Endothelial cell (in vitro differentiated cells): ENCODE data around the gene MPHOSPH6. TPM values are rescaled to one million over a fixed set of nuclear protein-coding genes. Genes with fewer than 3 reads are reported as not detected.

Experiments
- DNase-seq: peaks from one replicate; pipeline ENCODE4 v3.0.0; 2021; ENCODE audit warnings: low spot score
- H3K27ac Mint-ChIP-seq: one replicate; pipeline ENCODE4 v1.8.0; 2021; ENCODE audit warnings: mixed read lengths, inconsistent platforms; ENCODE audit not compliant: unreplicated experiment
- H3K27me3 Mint-ChIP-seq: one replicate; pipeline ENCODE4 v1.8.0; 2021; ENCODE audit warnings: mild to moderate bottlenecking, moderate library complexity, mixed read lengths, inconsistent platforms; ENCODE audit not compliant: unreplicated experiment
- H3K36me3 Mint-ChIP-seq: one replicate; pipeline ENCODE4 v1.8.0; 2021; ENCODE audit warnings: mild to moderate bottlenecking, low read depth, mixed read lengths, inconsistent platforms; ENCODE audit not compliant: unreplicated experiment
- H3K4me1 Mint-ChIP-seq: one replicate; pipeline ENCODE4 v1.8.0; 2021; ENCODE audit warnings: mild to moderate bottlenecking, mixed read lengths, inconsistent platforms; ENCODE audit not compliant: unreplicated experiment
- H3K4me3 Mint-ChIP-seq: one replicate; pipeline ENCODE4 v1.8.0; 2021; ENCODE audit warnings: mild to moderate bottlenecking, mixed read lengths, inconsistent platforms; ENCODE audit not compliant: unreplicated experiment
- H3K9me3 Mint-ChIP-seq: one replicate; pipeline ENCODE4 v1.8.0; 2021; ENCODE audit warnings: mixed read lengths, inconsistent platforms; ENCODE audit not compliant: unreplicated experiment
- total RNA-seq: library from RNA; stranded (reverse); fragmentation: NEBNext Ultra II Directional; extraction: Animal tissue kit (Norgen Biotek cat#: 25700); gene quantifications from one replicate; pipeline ENCODE4 v1.2.1, GENCODE V29; 2021; ENCODE audit not compliant: unreplicated experiment
- TF ChIP-seq, protein P1 (sequence below): fragments of 200-600 bp; sonication (generic); IDR thresholded peaks from one replicate; pipeline ENCODE4 v1.5.0; 2021; ENCODE audit warnings: antibody characterized with exemption; ENCODE audit not compliant: unreplicated experiment

MPHOSPH6 gene
- total RNA-seq, 1 donor from 2014 or later, result 18.5 TPM

GRCh38 chr16:82192665-82193064 lies 22.6 kb upstream of the MPHOSPH6 start:
- Mint-ChIP-seq H3K36me3 (no peaks in the 10 kb centered on the region), H3K4me3 (no peak overlapping the region)
- TF ChIP-seq, protein P1, sequence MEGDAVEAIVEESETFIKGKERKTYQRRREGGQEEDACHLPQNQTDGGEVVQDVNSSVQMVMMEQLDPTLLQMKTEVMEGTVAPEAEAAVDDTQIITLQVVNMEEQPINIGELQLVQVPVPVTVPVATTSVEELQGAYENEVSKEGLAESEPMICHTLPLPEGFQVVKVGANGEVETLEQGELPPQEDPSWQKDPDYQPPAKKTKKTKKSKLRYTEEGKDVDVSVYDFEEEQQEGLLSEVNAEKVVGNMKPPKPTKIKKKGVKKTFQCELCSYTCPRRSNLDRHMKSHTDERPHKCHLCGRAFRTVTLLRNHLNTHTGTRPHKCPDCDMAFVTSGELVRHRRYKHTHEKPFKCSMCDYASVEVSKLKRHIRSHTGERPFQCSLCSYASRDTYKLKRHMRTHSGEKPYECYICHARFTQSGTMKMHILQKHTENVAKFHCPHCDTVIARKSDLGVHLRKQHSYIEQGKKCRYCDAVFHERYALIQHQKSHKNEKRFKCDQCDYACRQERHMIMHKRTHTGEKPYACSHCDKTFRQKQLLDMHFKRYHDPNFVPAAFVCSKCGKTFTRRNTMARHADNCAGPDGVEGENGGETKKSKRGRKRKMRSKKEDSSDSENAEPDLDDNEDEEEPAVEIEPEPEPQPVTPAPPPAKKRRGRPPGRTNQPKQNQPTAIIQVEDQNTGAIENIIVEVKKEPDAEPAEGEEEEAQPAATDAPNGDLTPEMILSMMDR, result no peak

GRCh38 chr16:82190386-82190785 lies 20.4 kb upstream of the MPHOSPH6 start:
- no peak overlapping the region for H3K4me3 Mint-ChIP-seq
- H3K4me1 Mint-ChIP-seq, result peaks cover 9% of the 10 kb centered on the region
- TF ChIP-seq, protein P1, result no peak
- no peak overlapping the region for H3K27ac Mint-ChIP-seq
- H3K27me3 Mint-ChIP-seq, result peaks cover 1% of the 10 kb centered on the region
- H3K36me3 Mint-ChIP-seq, result no peaks in the 10 kb centered on the region
- DNase-seq, result no peak
- no peaks in the 10 kb centered on the region for H3K9me3 Mint-ChIP-seq

More at GRCh38 chr16:82192665-82193064, 22.6 kb upstream of the MPHOSPH6 start:
- H3K27ac Mint-ChIP-seq, result no peak overlapping the region
- no peak for DNase-seq
- H3K9me3 Mint-ChIP-seq, result no peaks in the 10 kb centered on the region
- peaks cover 3% of the 10 kb centered on the region for H3K27me3 Mint-ChIP-seq
- H3K4me1 Mint-ChIP-seq, result peaks cover 14% of the 10 kb centered on the region

GRCh38 chr16:82187829-82188228 lies 17.8 kb upstream of the MPHOSPH6 start:
- peaks cover 4% of the 10 kb centered on the region for H3K4me1 Mint-ChIP-seq
- TF ChIP-seq, protein P1, result no peak
- H3K27ac Mint-ChIP-seq, result no peak overlapping the region
- H3K36me3 Mint-ChIP-seq, result no peaks in the 10 kb centered on the region
- H3K9me3 Mint-ChIP-seq, result no peaks in the 10 kb centered on the region
- no peak for DNase-seq
- peaks cover 1% of the 10 kb centered on the region for H3K27me3 Mint-ChIP-seq
- no peak overlapping the region for H3K4me3 Mint-ChIP-seq

DNA sequence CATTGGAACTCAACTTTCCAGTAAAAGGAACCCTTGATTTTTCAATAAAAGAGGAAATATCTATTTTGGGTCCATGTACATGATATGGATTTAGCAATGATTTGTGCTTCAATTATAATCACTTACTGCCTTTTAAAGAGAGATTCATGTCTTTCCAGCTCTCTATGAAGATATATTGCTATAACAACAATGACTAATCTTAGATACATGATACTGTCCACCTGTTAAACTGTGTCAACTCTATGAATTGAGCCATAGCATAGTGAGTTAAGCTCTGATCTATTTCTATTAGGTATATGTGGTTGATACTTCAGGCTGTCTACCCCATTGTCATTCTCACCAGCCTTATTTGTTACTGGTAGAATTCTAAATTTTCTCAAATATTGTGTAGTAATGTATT lies 15.0 kb upstream of the MPHOSPH6 start:
- Mint-ChIP-seq H3K9me3 (no peaks in the 10 kb centered on the region), H3K27ac (no peak overlapping the region)

GRCh38 chr16:82184213-82184612 lies 14.2 kb upstream of the MPHOSPH6 start:
- peaks cover 1% of the 10 kb centered on the region for H3K27me3 Mint-ChIP-seq
- no peak overlapping the region for H3K4me3 Mint-ChIP-seq
- H3K9me3 Mint-ChIP-seq, result no peaks in the 10 kb centered on the region
- H3K27ac Mint-ChIP-seq, result no peak overlapping the region
- DNase-seq, result no peak
- no peaks in the 10 kb centered on the region for H3K4me1 Mint-ChIP-seq
- H3K36me3 Mint-ChIP-seq, result no peaks in the 10 kb centered on the region
- TF ChIP-seq, protein P1, result no peak

More for the DNA sequence above, 15.0 kb upstream of the MPHOSPH6 start:
- no peak overlapping the region for H3K4me3 Mint-ChIP-seq
- H3K36me3 Mint-ChIP-seq, result no peaks in the 10 kb centered on the region
- TF ChIP-seq, protein P1, result no peak
- no peaks in the 10 kb centered on the region for H3K4me1 Mint-ChIP-seq
- DNase-seq, result no peak
- peaks cover 1% of the 10 kb centered on the region for H3K27me3 Mint-ChIP-seq
